HG03575 (cell line): ENCODE data around the gene NKIRAS1.
"Not testable (repeated sequence)": the region's sequence is repeated elsewhere in the genome, so short reads cannot be mapped to it uniquely, and the experiment has no call there.

Experiments used
- ATAC-seq: cut with Tn5 transposase; IDR thresholded peaks from one replicate; pipeline ENCODE4 v1.9.1; 2021; ENCODE audit not compliant: unreplicated experiment, insufficient number of reproducible peaks, low FRiP score; ENCODE audit errors: extremely low read depth

NKIRAS1 gene

GRCh38 chr3:23849462-23849861 is 67.3 kb downstream of the NKIRAS1 start:
- ATAC-seq = not testable (repeated sequence)

- no peak for ATAC-seq
Measured at GRCh38 chr3:23845326-23846216, 71.2 kb downstream of the NKIRAS1 start.

GRCh38 chr3:23843869-23844268 is 72.9 kb downstream of the NKIRAS1 start:
- no peak for ATAC-seq
